Stimulated activated CD4-positive, alpha-beta T cell treated with anti-CD3 and anti-CD28 coated beads, Interleukin-15, amount 100 ng/mL, for 1 hour (primary cell): Measurements from ENCODE around the gene DYNLT2B.
"Not testable (repeated sequence)": the region's sequence is repeated elsewhere in the genome, so short reads cannot be mapped to it uniquely, and the experiment has no call there.

ENCODE experiments used
- DNase-seq, 2 donors: peaks; one replicate each; pipeline ENCODE4 v3.0.0-alpha.2; 2020; ENCODE audit warnings: low read depth in 1 of 2, low spot score in 1 of 2

Gene DYNLT2B

DNA sequence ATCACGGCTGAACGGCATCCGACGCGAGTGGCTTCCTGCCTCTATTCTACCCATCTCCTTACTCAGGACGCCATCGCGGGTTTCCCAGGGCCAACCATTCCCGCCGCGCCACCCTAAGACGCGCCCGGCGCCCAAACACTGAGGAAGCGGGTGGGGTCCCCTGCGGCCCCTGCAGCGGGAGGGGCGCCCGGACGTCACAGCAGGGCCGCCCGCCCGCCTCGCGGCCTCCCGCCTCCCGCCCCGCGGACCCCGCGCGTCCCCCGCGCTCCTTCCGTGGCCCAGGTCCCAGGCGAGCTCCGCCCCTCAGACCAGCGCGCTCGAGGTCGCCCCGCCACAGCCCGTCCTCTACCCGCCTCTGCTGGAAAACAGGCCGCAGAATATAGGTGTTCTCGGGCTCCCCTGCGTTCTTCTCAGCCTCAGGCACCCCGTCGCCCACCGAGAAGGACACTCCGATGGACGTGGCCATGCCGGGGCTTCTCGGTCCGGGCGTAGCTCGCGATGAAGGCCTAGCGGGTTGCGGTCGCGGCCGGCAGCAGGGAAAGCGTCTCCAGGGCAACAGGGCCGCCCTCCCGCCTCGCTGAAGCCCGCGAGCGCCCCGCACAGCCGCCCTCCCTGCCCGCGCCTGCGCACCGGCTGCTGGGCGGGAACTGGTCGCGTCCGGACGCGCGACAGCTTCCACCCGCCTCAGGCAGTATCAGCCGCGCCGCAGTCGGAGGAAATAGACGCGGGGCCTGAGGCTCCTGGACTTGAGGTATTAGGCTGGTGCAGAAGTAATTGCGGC, at the start of gene DYNLT2B:
Gene DYNLT2B, minus strand, starts transcription at position 554 of the 781 bp plus-strand sequence. Its CDS starts 88 bp downstream, at position 466.
- DNase-seq = peak; percentile 76 to 80

DNA sequence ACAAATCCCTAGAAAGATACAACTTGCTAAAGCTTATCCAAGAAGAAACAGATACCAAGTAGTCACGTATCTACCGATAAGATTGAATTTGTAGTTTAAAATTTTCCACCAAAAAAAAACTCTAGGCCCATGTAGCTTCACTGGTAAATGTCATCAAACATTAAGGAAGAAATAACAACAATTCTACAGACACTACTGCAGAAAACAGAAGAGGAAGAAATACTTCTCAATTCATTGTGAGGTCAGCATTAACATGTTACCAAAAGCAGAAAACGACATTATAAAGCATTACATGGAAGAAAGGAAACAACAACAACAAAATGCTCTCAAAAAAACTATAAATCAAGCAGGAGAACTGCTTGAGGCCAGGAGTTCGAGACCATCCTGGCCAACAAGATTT, 47.7 kb upstream of the DYNLT2B start:
- DNase-seq = no peak

- DNase-seq = no peak
These were observed 42.5 kb upstream of the DYNLT2B start for GRCh38 chr3:196360586-196360985.

GRCh38 chr3:196358540-196358939, 40.5 kb upstream of the DYNLT2B start:
- not testable (repeated sequence) for DNase-seq

DNA sequence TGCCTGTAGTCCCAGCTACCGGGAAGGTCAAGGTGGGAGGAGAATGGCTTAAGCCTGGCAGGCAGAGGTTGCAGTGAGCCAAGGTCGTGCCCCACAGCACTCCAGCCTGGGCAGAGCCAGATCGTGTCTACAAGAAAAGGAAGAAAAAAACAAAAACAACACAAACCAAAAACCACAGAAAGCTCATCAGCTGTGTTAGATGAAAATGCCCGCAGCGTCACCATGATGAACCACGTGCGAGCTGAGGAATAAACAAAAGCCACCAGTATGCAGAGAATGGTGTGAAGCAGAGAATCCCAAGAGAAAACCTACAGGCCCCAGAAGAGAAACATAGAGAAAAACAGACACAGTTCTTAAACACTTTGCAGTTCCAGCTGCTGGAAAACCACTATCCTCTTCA, 39.9 kb upstream of the DYNLT2B start:
- DNase-seq = no peak

GRCh38 chr3:196356556-196356955, 38.5 kb upstream of the DYNLT2B start:
- no peak for DNase-seq

DNA sequence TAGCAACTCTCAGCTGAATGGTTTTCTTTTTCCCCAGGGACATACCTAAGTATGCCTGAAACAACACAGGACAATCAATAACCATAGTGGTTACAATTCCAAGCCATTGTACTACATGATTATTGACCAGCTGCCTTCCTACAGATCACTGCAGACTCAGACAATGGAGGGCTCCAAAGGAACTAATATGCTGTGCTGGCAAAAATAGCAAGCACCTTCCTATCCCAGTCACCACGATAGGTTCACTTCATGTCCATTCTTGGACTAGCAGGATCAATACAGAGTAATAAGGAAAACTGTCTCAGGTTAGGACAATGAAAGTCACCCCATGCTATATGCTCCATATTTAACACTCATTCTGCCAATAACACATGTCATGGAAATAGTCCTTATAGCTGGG, 37.6 kb upstream of the DYNLT2B start:
- DNase-seq = no peak

GRCh38 chr3:196354132-196354531, 36.1 kb upstream of the DYNLT2B start:
- DNase-seq = no peak

DNA sequence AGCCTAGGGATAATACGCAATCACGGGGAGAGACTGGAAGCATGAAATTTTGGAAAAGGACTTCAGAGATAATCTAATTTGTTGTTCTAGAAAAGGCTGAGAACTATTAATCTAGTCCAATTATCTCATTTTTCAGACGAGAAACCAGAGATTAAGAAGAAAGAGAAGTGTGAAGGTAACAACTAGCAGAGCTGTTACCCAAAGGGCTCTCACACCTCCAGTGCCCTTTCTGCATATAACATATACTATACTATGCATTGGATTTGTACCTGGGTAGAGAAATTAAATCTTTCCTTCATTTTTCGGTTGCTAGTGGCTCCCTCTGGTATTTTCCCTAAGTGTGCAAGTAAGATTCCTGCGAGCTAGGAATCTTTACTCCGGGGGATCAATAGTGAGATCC, 33.5 kb upstream of the DYNLT2B start:
- no peak for DNase-seq

GRCh38 chr3:196350067-196350466, 32.0 kb upstream of the DYNLT2B start:
- no peak for DNase-seq

- DNase-seq = no peak
These were observed 30.7 kb upstream of the DYNLT2B start for GRCh38 chr3:196348698-196349097.

DNA sequence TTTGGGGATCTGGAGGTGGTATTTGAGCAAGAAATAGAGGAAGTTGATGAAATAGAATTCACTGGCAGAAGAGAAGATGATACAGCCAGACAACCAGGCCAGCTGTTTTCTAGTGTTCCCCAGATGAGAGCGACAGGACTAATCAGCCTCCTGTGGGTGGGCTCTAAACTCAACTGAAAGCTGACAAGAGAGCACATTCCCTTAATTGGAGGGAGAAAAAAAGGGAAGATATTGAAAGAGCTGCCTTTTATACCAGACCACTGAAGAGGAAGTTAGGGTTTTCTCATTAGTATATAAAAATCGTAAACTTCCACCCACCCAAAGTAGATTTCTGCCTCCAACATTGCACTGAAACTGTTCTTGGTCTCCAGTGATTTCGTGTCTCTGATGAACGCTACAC, 26.6 kb upstream of the DYNLT2B start:
- DNase-seq = no peak

DNA sequence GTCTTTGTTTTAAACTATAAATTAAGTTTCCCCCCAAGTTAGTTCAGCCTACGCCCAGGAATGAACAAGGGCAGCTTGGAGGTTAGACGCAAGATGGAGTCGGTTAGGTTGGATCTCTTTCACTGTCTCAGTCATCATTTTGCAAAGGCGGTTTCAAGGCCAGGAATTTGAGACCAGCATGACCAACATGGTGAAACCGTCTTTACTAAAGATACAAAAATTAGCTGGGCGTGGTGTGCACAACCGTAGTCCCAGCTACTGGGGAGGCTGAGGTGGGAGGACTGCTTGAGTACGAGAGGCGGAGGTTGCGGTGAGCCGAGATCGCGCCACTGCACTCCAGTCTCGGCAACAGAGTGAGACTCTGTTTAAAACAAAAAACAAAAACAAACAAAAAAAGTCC, 25.9 kb upstream of the DYNLT2B start:
- DNase-seq = not testable (repeated sequence)

- DNase-seq = no peak
These were observed 23.1 kb upstream of the DYNLT2B start for GRCh38 chr3:196341137-196341536.

GRCh38 chr3:196340466-196340865, 22.4 kb upstream of the DYNLT2B start:
- DNase-seq = no peak

DNA sequence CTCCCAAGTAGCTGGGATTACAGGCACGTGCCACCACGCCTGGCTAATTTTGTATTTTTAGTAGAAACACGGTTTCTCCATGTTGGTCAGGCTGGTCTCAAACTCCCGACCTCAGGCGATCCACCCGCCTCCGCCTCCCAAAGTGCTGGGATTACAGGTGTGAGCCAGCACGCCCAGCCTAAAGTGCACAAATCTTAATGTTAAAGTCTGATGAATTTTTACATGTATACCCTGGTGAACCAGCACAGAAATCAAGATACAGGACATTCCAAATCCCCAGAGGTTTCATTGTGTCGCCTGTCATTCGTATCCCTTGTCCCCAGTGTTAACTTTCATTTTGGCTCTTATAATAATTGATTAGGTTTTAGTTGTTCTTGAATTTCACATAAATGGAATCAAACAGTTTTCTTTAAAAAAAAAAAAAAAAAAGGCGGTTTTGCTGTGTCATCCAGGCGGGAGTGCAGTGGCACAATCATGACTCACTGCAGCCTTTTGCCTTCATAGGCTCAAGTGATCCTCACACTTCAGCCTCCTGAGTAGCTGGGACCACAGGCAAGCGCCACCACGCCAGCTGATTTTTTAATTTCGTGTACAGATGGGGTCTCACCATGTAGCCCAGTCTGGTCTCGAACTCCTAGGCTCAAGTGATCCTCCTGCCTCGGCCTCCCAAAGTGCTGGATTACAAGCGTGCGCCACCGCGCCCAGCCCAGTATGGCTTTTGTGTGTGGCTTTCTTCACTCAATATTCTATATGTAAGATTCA, 21.6 kb upstream of the DYNLT2B start:
- no peak for DNase-seq

DNA sequence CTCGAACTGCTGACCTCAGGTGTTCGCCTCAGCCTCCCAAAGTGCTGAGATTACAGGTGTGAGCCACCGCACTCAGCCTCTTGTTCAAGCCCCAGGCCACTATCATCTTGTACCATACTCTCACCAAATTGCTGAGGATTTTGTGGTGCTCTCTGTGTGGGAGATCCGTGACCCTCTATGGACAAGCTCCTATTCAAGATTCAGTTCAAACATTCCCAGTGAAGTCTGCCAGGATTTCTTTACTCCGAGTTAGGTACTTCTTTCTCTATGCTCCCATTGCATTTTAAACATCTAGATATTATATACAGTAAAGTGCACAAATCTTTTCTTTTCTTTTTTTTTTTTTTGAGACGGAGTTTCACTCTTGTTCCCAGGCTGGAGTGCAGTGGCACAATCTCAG, 21.0 kb upstream of the DYNLT2B start:
- no peak for DNase-seq

- DNase-seq = no peak
These were observed 18.5 kb upstream of the DYNLT2B start for GRCh38 chr3:196336319-196337145.

DNA sequence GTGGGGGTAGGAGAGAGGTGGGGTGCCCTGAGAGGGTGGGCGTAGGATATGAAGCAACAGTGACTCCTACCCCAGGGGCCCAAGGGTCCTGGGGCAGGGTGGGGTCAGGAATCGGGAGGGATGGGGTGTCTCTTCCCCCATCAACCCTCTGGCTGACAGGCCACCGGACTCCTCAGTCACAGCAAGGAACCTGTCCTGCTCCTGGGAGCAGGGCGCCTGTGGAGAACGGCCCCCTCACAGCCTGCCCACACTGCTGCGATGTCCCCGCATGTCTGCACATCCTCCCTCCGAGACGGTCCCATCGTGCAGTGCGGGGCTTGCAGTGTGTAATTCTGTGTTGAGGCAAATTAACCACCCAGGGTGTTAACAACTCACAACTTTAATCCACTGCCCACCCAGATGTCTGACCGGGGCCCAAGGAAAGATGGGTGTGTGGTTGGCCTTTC, 17.5 kb upstream of the DYNLT2B start:
- no peak for DNase-seq

DNA sequence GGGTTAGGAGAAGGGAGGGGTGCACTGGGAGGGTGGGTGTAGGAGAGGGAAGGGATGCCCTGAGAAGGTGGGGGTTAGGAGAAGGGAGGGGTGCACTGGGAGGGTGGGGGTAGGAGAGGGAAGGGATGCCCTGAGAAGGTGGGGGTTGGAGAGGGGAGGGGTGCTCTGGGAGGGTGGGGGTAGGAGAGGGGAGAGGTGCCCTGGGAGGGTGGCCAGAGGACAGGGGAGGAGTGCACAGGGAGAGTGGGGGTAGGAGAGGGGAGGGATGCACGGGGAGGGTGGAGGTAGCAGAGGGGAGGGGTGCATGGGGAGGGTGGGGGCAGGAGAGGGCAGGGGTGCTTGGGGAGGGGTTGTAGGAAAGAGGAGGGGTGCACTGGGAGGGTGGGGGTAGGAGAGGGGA, 16.9 kb upstream of the DYNLT2B start:
- no peak for DNase-seq

- DNase-seq = no peak
These were observed 14.1 kb upstream of the DYNLT2B start for GRCh38 chr3:196332168-196332567.

DNA sequence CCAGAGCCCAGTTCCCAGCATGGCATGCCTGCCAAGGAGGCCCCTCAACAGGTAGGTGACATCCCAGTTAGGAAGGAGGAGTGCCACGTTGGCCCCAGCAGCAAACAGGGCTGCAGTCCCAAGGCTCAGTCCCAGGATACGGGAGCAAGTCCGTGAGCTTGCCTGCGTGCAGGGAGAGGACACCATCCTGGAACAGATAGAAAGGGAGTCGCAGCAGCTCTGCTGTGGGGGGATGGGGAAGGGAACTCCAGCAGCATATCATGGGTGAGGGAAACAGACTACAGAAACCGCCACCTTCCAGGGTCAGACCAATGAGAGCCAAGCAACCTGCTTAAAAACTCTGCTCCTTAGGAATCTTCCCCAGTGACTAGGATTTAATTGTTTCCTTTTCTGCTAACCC, 9.4 kb upstream of the DYNLT2B start:
- no peak for DNase-seq
